HEK293 (cell line): Measurements from ENCODE around the gene WDR82.

Experiments
- ELK4 ChIP-seq: IDR thresholded peaks from 2 replicates; pipeline ENCODE4 v1.6.1; 2011; ENCODE audit warnings: mild to moderate bottlenecking, low read depth, low read length, borderline replicate concordance
- HIC1 ChIP-seq: fragments of 450-650 bp; formaldehyde crosslinking; IDR thresholded peaks from 2 replicates; pipeline ENCODE4 v1.5.1; 2016; ENCODE audit warnings: missing biosample characterization, missing genetic modification characterization
- KLF16 ChIP-seq: fragments of 450-650 bp; formaldehyde crosslinking; IDR thresholded peaks from 2 replicates; pipeline ENCODE4 v1.5.1; 2017; ENCODE audit warnings: missing biosample characterization, missing genetic modification characterization
- PRDM1 ChIP-seq: fragments of 450-650 bp; formaldehyde crosslinking; IDR thresholded peaks from 2 replicates; pipeline ENCODE4; 2016; ENCODE audit warnings: missing biosample characterization, missing genetic modification characterization
- REPIN1 ChIP-seq: fragments of 450-650 bp; formaldehyde crosslinking; IDR thresholded peaks from 2 replicates; pipeline ENCODE4 v1.5.1; 2017; ENCODE audit warnings: missing biosample characterization, missing genetic modification characterization, low read depth
- SP2 ChIP-seq: fragments of 450-650 bp; formaldehyde crosslinking; IDR thresholded peaks from 2 replicates; pipeline ENCODE4 v1.5.1; 2016; ENCODE audit warnings: missing biosample characterization, missing genetic modification characterization
- SP3 ChIP-seq: fragments of 450-650 bp; formaldehyde crosslinking; IDR thresholded peaks from 2 replicates; pipeline ENCODE4 v1.5.1; 2016; ENCODE audit warnings: missing biosample characterization, missing genetic modification characterization
- TSHZ1 ChIP-seq: fragments of 450-650 bp; formaldehyde crosslinking; IDR thresholded peaks from 2 replicates; pipeline ENCODE4 v1.5.1; 2016; ENCODE audit warnings: missing biosample characterization, missing genetic modification characterization, borderline replicate concordance
- YY1 ChIP-seq: fragments of 450-650 bp; formaldehyde crosslinking; IDR thresholded peaks from 2 replicates; pipeline ENCODE4 v1.5.1; 2018; ENCODE audit warnings: missing biosample characterization, missing genetic modification characterization
- ZBTB1 ChIP-seq: fragments of 450-650 bp; formaldehyde crosslinking; IDR thresholded peaks from 2 replicates; pipeline ENCODE4 v1.5.1; 2016; ENCODE audit warnings: missing biosample characterization, missing genetic modification characterization
- ZFP3 ChIP-seq: fragments of 450-650 bp; formaldehyde crosslinking; IDR thresholded peaks from 2 replicates; pipeline ENCODE4 v1.5.1; 2016; ENCODE audit warnings: low read depth, missing biosample characterization, missing genetic modification characterization
- ZFP37 ChIP-seq: fragments of 450-650 bp; formaldehyde crosslinking; IDR thresholded peaks from 2 replicates; pipeline ENCODE4 v1.5.1; 2016; ENCODE audit warnings: missing biosample characterization, missing genetic modification characterization
- ZFP69B ChIP-seq: fragments of 450-650 bp; formaldehyde crosslinking; IDR thresholded peaks from 2 replicates; pipeline ENCODE4 v1.5.1; 2016; ENCODE audit warnings: missing biosample characterization, missing genetic modification characterization
- ZIC2 ChIP-seq: fragments of 450-650 bp; formaldehyde crosslinking; IDR thresholded peaks from 2 replicates; pipeline ENCODE4 v1.5.1; 2016; ENCODE audit warnings: missing biosample characterization, missing genetic modification characterization
- ZNF112 ChIP-seq: fragments of 450-650 bp; formaldehyde crosslinking; IDR thresholded peaks from 2 replicates; pipeline ENCODE4 v1.5.0; 2017; ENCODE audit warnings: missing biosample characterization, missing genetic modification characterization
- ZNF121 ChIP-seq: fragments of 450-650 bp; formaldehyde crosslinking; IDR thresholded peaks from 2 replicates; pipeline ENCODE4 v1.5.1; 2016; ENCODE audit warnings: missing biosample characterization, missing genetic modification characterization
- ZNF138 ChIP-seq: fragments of 450-650 bp; formaldehyde crosslinking; IDR thresholded peaks from 2 replicates; pipeline ENCODE4 v1.5.1; 2016; ENCODE audit warnings: missing biosample characterization, missing genetic modification characterization, borderline replicate concordance
- ZNF175 ChIP-seq: fragments of 450-650 bp; formaldehyde crosslinking; IDR thresholded peaks from 2 replicates; pipeline ENCODE4 v1.5.1; 2016; ENCODE audit warnings: missing biosample characterization, missing genetic modification characterization
- ZNF221 ChIP-seq: fragments of 450-650 bp; formaldehyde crosslinking; IDR thresholded peaks from 2 replicates; pipeline ENCODE4 v1.5.1; 2017; ENCODE audit warnings: missing biosample characterization, missing genetic modification characterization, borderline replicate concordance
- ZNF354C ChIP-seq: fragments of 450-650 bp; formaldehyde crosslinking; IDR thresholded peaks from 2 replicates; pipeline ENCODE4 v1.5.1; 2016; ENCODE audit warnings: missing biosample characterization, missing genetic modification characterization, low read depth, borderline replicate concordance
- ZNF433 ChIP-seq: fragments of 450-650 bp; formaldehyde crosslinking; IDR thresholded peaks from 2 replicates; pipeline ENCODE4 v1.5.1; 2016; ENCODE audit warnings: missing biosample characterization, missing genetic modification characterization, low read depth
- ZNF449 ChIP-seq: fragments of 450-650 bp; formaldehyde crosslinking; IDR thresholded peaks from 2 replicates; pipeline ENCODE4 v1.5.1; 2017; ENCODE audit warnings: missing biosample characterization, mild to moderate bottlenecking, missing genetic modification characterization, moderate library complexity
- ZNF544 ChIP-seq: fragments of 450-650 bp; formaldehyde crosslinking; IDR thresholded peaks from 2 replicates; pipeline ENCODE4 v1.5.0; 2017; ENCODE audit warnings: missing biosample characterization, missing genetic modification characterization
- ZNF555 ChIP-seq: fragments of 450-650 bp; formaldehyde crosslinking; conservative IDR thresholded peaks from 2 replicates; pipeline ENCODE4 v1.5.1; 2017; ENCODE audit warnings: missing biosample characterization, mild to moderate bottlenecking, missing genetic modification characterization, inconsistent platforms
- ZNF558 ChIP-seq: fragments of 450-650 bp; formaldehyde crosslinking; IDR thresholded peaks from 2 replicates; pipeline ENCODE4 v1.5.1; 2016; ENCODE audit warnings: missing biosample characterization, missing genetic modification characterization
- ZNF596 ChIP-seq: fragments of 450-650 bp; IDR thresholded peaks from 2 replicates; pipeline ENCODE4 v1.5.0; 2018; ENCODE audit warnings: missing biosample characterization, mild to moderate bottlenecking, missing genetic modification characterization, moderate library complexity
- ZNF645 ChIP-seq: fragments of 450-650 bp; formaldehyde crosslinking; IDR thresholded peaks from 2 replicates; pipeline ENCODE4; 2016; ENCODE audit warnings: missing biosample characterization, missing genetic modification characterization
- ZNF670 ChIP-seq: fragments of 450-650 bp; formaldehyde crosslinking; IDR thresholded peaks from 2 replicates; pipeline ENCODE4 v1.5.1; 2016; ENCODE audit warnings: missing biosample characterization, missing genetic modification characterization, low read depth
- ZNF747 ChIP-seq: fragments of 450-650 bp; formaldehyde crosslinking; IDR thresholded peaks from 2 replicates; pipeline ENCODE4 v1.5.1; 2016; ENCODE audit warnings: missing biosample characterization, missing genetic modification characterization
- ZNF791 ChIP-seq: fragments of 450-650 bp; formaldehyde crosslinking; IDR thresholded peaks from 2 replicates; pipeline ENCODE4 v1.5.1; 2016; ENCODE audit warnings: missing biosample characterization, missing genetic modification characterization
- ZXDB ChIP-seq: fragments of 450-650 bp; formaldehyde crosslinking; IDR thresholded peaks from 2 replicates; pipeline ENCODE4 v1.5.1; 2016; ENCODE audit warnings: missing biosample characterization, missing genetic modification characterization

WDR82 gene

GRCh38 chr3:52278510-52279069 lies at the start of gene WDR82 (continued):
- TF ChIP-seq ZNF138 (tag by site-specific recombination) (no peak), PRDM1 (tag by site-specific recombination) (no peak), ZNF354C (tag by site-specific recombination) (no peak), ZNF555 (tag by site-specific recombination) (no peak), ZNF645 (tag by site-specific recombination) (no peak), ZNF596 (no peak), REPIN1 (tag by site-specific recombination) (no peak), KLF16 (tag by site-specific recombination) (no peak), TSHZ1 (tag by site-specific recombination) (no peak), ZFP37 (tag by site-specific recombination) (0 out of 2 replicates have a peak, but pooled peaks have one; percentile 67), ZFP69B (tag by site-specific recombination) (no peak), ZNF121 (tag by site-specific recombination) (no peak), ZFP3 (no peak), ZNF175 (tag by site-specific recombination) (no peak), ZIC2 (peak; percentile 46), ZBTB1 (tag by site-specific recombination) (no peak), ZXDB (peak; percentile 53; the same call in 1 of the 2 replicates), ZNF221 (no peak), SP2 (tag by site-specific recombination) (peak; percentile 80), SP3 (tag by site-specific recombination) (peak; percentile 82), ZNF112 (tag by site-specific recombination) (no peak), ZNF544 (tag by site-specific recombination) (no peak), ZNF791 (tag by site-specific recombination) (no peak), ELK4 (no peak), ZNF558 (tag by site-specific recombination) (no peak), HIC1 (0 out of 2 replicates have a peak, but pooled peaks have one; percentile 14), ZNF449 (tag by site-specific recombination) (no peak), YY1 (tag by site-specific recombination) (peak; percentile 58; the same call in 1 of the 2 replicates), ZNF747 (tag by site-specific recombination) (no peak), ZNF670 (no peak), ZNF433 (no peak)
